ENCODE measurements around the gene WFDC1. TPM values are rescaled to one million over a fixed set of nuclear protein-coding genes. Genes with fewer than 3 reads are reported as not detected.

WFDC1 gene
- total RNA-seq, 1 donor from 2014 or later: not detected

DNA sequence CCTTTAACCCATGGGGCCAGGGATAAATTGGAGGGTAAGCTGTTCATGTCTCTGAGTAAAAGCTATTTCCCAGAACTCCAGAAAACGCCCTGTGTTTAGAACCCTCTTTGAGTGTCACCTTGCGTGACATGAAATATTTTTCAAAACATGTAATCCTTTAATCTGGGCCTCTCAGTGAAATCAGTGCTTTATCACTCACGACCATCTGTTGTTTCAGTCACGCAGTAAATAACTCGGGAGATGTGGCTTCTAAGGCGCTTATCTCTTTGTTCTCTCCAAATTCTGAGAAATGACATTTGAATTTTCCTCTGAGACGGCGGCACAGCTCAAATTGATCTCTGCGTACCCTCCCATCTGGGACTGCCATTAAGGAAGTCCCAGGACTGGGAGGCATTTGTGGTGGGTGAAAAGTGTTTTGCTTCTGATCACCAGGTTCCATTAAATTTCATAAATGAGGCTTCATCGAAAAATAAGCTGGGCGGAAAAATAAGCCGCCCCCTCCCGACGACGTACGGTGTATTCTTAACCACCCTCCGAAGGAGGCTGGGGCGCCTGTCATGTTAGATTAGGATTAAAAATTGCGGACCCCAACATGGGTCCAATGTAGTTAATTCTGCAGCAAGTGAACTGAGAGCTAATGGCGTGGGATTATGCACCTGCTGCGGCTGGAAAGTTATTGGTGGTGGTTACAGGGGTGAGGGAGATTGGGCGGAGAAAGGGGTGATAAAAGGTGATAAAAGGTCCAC is 12.7 kb downstream of the WFDC1 start:
- no peak for TF ChIP-seq CTCF (IDR thresholded peaks at IDR 0.05)
- POLR2A ChIA-PET: no interaction called here
- CTCF ChIA-PET: interaction anchor here (0.9 kb wide), 1 partner anchor 30 kb away, joined by 3 read pairs; no protein-coding TSS in a partner anchor
- Mint-ChIP-seq H3K36me3 (ENCODE audit: low read depth) (no peaks in the 10 kb centered on the region), H3K27ac (no peak overlapping the region), H3K9me3 (no peaks in the 10 kb centered on the region), H3K4me1 (no peaks in the 10 kb centered on the region), H3K27me3 (peaks cover 23% of the 10 kb centered on the region), H3K4me3 (no peak overlapping the region)
- ATAC-seq (ENCODE audit: low read depth) (no peak), DNase-seq (no peak)
- intact Hi-C loops (cut with micrococcal nuclease): loop anchor here (5.0 kb wide), 1 partner anchor 350 kb away; no protein-coding TSS in a partner anchor

- Mint-ChIP-seq H3K4me1 (no peaks in the 10 kb centered on the region), H3K27me3 (peaks cover 23% of the 10 kb centered on the region), H3K4me3 (no peak overlapping the region), H3K27ac (no peak overlapping the region), H3K9me3 (no peaks in the 10 kb centered on the region), H3K36me3 (ENCODE audit: low read depth) (no peaks in the 10 kb centered on the region)
- no peak for TF ChIP-seq CTCF (IDR thresholded peaks at IDR 0.05)
- intact Hi-C loops (cut with micrococcal nuclease): loop anchor here (5.0 kb wide), 1 partner anchor 351 kb away; no protein-coding TSS in a partner anchor
- CTCF ChIA-PET: interaction anchor here (0.9 kb wide), 1 partner anchor 31 kb away, joined by 3 read pairs; no protein-coding TSS in a partner anchor
- POLR2A ChIA-PET: no interaction called here
- no peak for DNase-seq
- ATAC-seq (ENCODE audit: low read depth): no peak
Measured at GRCh38 chr16:84308120-84308519, 13.4 kb downstream of the WFDC1 start.

DNA sequence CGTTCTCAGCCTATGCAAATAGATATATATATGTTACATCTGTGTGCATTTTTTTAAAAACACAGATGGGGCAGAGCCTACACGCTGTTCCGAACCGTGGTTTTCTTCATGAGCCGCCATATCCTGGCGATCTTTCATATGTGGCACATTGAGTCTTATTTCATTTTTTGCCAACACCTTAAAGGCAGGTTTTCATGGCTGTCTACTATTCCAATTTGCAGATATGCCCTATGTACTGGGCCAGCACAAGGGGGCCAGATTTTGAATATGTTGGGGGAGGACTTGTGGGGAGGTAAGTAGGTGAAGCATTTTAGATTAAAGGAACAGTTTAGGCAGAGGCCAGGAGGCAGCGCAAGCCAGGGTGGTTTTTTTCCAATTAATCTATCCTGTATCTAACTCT is 16.0 kb downstream of the WFDC1 start:
- H3K4me3 Mint-ChIP-seq: no peak overlapping the region
- no peaks in the 10 kb centered on the region for H3K36me3 Mint-ChIP-seq (ENCODE audit: low read depth)
- ChIA-PET CTCF (no interaction called here), POLR2A (no interaction called here)
- TF ChIP-seq CTCF (IDR thresholded peaks at IDR 0.05): no peak
- ATAC-seq (ENCODE audit: low read depth): no peak
- H3K27ac Mint-ChIP-seq: no peak overlapping the region
- no peak for DNase-seq
- H3K4me1 Mint-ChIP-seq: no peaks in the 10 kb centered on the region
- intact Hi-C loops (cut with micrococcal nuclease): no loop called here
- H3K27me3 Mint-ChIP-seq: peaks cover 40% of the 10 kb centered on the region
- H3K9me3 Mint-ChIP-seq: no peaks in the 10 kb centered on the region

DNA sequence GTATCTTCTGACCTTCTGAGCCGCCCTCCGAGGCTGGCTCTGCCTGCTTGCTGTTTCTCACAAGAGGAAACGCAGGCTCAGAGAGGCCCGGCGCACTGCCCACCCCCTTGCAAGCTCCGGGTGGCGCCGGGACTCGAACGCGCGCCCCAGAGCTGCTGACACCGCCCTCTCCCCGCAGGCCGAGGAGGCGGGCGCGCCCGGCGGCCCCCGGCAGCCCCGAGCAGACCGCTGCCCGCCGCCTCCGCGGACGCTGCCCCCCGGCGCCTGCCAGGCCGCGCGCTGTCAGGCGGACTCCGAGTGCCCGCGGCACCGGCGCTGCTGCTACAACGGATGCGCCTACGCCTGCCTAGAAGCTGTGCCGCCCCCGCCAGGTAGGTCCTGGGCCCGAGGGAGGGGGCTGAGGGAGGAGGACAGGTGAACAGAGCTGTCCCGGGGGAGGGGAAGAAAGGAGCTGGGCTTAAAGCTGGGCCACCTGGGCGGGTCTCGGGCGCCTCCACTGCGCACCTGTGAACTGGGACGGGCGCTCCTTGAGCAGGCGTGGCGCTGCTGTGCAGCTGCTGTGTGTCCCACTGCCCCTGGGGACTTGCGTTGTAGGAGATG is 18.2 kb downstream of the WFDC1 start:
- intact Hi-C loops (cut with micrococcal nuclease): no loop called here
- no peak for DNase-seq
- no peak overlapping the region for H3K27ac Mint-ChIP-seq
- H3K4me3 Mint-ChIP-seq: no peak overlapping the region
- H3K36me3 Mint-ChIP-seq (ENCODE audit: low read depth): no peaks in the 10 kb centered on the region
- CTCF ChIA-PET: no interaction called here
- TF ChIP-seq CTCF (IDR thresholded peaks at IDR 0.05): no peak
- no peak for ATAC-seq (ENCODE audit: low read depth)
- H3K27me3 Mint-ChIP-seq: peaks cover 38% of the 10 kb centered on the region
- peaks cover 3% of the 10 kb centered on the region for H3K9me3 Mint-ChIP-seq
- POLR2A ChIA-PET: no interaction called here
- H3K4me1 Mint-ChIP-seq: no peaks in the 10 kb centered on the region

GRCh38 chr16:84313921-84314320 is 19.2 kb downstream of the WFDC1 start:
- POLR2A ChIA-PET: no interaction called here
- Mint-ChIP-seq H3K27me3 (peaks cover 33% of the 10 kb centered on the region), H3K9me3 (peaks cover 3% of the 10 kb centered on the region), H3K36me3 (ENCODE audit: low read depth) (no peaks in the 10 kb centered on the region), H3K4me1 (no peaks in the 10 kb centered on the region), H3K27ac (no peak overlapping the region), H3K4me3 (no peak overlapping the region)
- DNase-seq: no peak
- no peak for TF ChIP-seq CTCF (IDR thresholded peaks at IDR 0.05)
- intact Hi-C loops (cut with micrococcal nuclease): no loop called here
- CTCF ChIA-PET: no interaction called here
- no peak for ATAC-seq (ENCODE audit: low read depth)

All from activated B cell treated with CpG ODN at 0.5 μM for 24 hours (primary cell).